Hepatocyte (in vitro differentiated cells): ENCODE results near the gene VIPAS39. TPM values are rescaled to one million over a fixed set of nuclear protein-coding genes. Genes with fewer than 3 reads are reported as not detected.

Experiments
- DNase-seq: peaks from one replicate; pipeline ENCODE4 v3.0.0-alpha.2; 2016; ENCODE audit warnings: low spot score
- H2AFZ ChIP-seq: fragments of 200-600 bp; sonication (generic); 2 replicates; pipeline ENCODE4 v1.6.0; 2016; ENCODE audit warnings: antibody characterized with exemption, mild to moderate bottlenecking
- H3K27ac ChIP-seq: fragments of 200-600 bp; sonication (generic); 2 replicates; pipeline ENCODE4 v1.5.1; 2016; ENCODE audit warnings: mild to moderate bottlenecking
- H3K27me3 ChIP-seq: fragments of 200-600 bp; sonication (generic); 2 replicates; pipeline ENCODE4 v1.6.1; 2016
- H3K36me3 ChIP-seq: fragments of 200-600 bp; sonication (generic); replicated peaks from 2 replicates; pipeline ENCODE4 v1.5.1; 2016; ENCODE audit warnings: low read depth; ENCODE audit not compliant: insufficient read depth
- H3K4me1 ChIP-seq: fragments of 200-600 bp; sonication (generic); 2 replicates; pipeline ENCODE4 v1.5.1; 2016; ENCODE audit warnings: mild to moderate bottlenecking, moderate library complexity; ENCODE audit not compliant: insufficient read depth
- H3K4me2 ChIP-seq: fragments of 200-600 bp; sonication (generic); 2 replicates; pipeline ENCODE4 v1.6.0; 2016
- H3K4me3 ChIP-seq: fragments of 200-600 bp; sonication (generic); 2 replicates; pipeline ENCODE4 v1.5.1; 2016; ENCODE audit warnings: mild to moderate bottlenecking
- H3K79me2 ChIP-seq: fragments of 200-600 bp; sonication (generic); 2 replicates; pipeline ENCODE4 v1.6.0; 2017; ENCODE audit warnings: mild to moderate bottlenecking
- H3K9me2 ChIP-seq: fragments of 200-600 bp; sonication (generic); replicated peaks from 2 replicates; pipeline ENCODE4 v1.6.0; 2017; ENCODE audit warnings: mild to moderate bottlenecking; ENCODE audit not compliant: insufficient read depth
- H3K9me3 ChIP-seq: fragments of 200-600 bp; sonication (generic); 2 replicates; pipeline ENCODE4 v1.5.1; 2016; ENCODE audit warnings: low read depth, mild to moderate bottlenecking
- H4K20me1 ChIP-seq: fragments of 200-600 bp; sonication (generic); 2 replicates; pipeline ENCODE4 v1.6.0; 2016; ENCODE audit warnings: mild to moderate bottlenecking; ENCODE audit not compliant: insufficient read depth, poor library complexity, severe bottlenecking
- EZH2 ChIP-seq: fragments of 200-600 bp; sonication (generic); IDR thresholded peaks from 2 replicates; pipeline ENCODE4 v1.6.1; 2016; ENCODE audit warnings: antibody characterized with exemption, mild to moderate bottlenecking, borderline replicate concordance
- EZH2phosphoT487 ChIP-seq: fragments of 200-600 bp; sonication (generic); IDR thresholded peaks from one replicate; pipeline ENCODE4 v1.6.1; 2018; ENCODE audit warnings: antibody characterized with exemption, mild to moderate bottlenecking, low read depth, moderate library complexity; ENCODE audit not compliant: unreplicated experiment, severe bottlenecking
- WGBS: methylation state at CpG from one replicate; pipeline ENCODE4 v1.1.6; 2016; ENCODE audit warnings: low lambda C conversion rate; ENCODE audit errors: missing lambda C conversion rate; 5-methylcytosine and 5-hydroxymethylcytosine counted together
- polyA plus RNA-seq: library from polyadenylated mRNA; unstranded; fragments of >200 nt; fragmentation: Nextera tagmentation; extraction: Ambion mirVana; gene quantifications from 2 replicates; pipeline ENCODE4 v1.2.1, GENCODE V29; 2016
- total RNA-seq: library from RNA; depleted of rRNA; stranded (reverse); fragments of >200 nt; gene quantifications from 2 replicates; pipeline ENCODE4 v1.2.3, GENCODE V29; 2014
- TF ChIP-seq, protein P1 (sequence below): fragments of 200-600 bp; sonication (generic); IDR thresholded peaks from 2 replicates; pipeline ENCODE4 v1.5.1; 2016; ENCODE audit warnings: antibody characterized with exemption, mild to moderate bottlenecking; ENCODE audit not compliant: poor library complexity

VIPAS39 gene
- total and polyA plus RNA-seq, 2 experiments from 2014 or later = 11.7 to 29.2 TPM

DNA sequence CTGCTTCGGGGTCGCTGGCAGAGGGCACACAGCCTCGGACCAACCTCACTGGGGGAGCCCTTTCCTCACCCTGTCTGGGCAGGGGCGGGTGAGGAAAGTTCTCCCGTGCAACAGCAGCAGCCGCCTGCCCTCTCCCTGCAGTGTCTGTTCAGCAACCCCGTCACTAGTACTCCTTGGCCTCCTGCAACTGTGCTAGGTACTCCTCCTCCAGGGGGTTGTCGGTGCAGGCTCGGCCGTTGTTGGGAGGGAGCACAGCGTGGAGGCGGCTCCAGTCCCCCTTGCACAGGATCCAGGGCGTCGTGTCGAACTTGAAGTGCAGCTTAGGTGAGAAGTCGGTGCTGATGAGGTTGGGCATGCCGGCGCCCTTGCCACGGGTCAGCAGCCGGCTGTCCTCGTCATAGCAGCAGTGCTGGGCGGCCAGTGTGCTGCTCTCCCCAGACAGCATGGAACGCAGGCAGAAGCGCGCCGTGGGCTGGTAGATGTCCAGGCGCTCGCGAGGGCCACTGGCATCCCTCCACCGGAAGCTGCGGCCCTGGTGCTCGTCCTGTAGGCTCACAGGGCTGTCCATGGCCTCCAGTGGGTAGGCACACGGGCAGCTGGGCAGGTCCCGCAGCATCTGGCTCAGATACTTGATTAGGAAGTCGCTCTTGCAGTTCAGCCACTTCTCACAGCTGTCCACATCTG lies 18.2 kb upstream of the VIPAS39 start:
- H3K4me2 ChIP-seq = no peak overlapping the region
- TF ChIP-seq, protein P1, sequence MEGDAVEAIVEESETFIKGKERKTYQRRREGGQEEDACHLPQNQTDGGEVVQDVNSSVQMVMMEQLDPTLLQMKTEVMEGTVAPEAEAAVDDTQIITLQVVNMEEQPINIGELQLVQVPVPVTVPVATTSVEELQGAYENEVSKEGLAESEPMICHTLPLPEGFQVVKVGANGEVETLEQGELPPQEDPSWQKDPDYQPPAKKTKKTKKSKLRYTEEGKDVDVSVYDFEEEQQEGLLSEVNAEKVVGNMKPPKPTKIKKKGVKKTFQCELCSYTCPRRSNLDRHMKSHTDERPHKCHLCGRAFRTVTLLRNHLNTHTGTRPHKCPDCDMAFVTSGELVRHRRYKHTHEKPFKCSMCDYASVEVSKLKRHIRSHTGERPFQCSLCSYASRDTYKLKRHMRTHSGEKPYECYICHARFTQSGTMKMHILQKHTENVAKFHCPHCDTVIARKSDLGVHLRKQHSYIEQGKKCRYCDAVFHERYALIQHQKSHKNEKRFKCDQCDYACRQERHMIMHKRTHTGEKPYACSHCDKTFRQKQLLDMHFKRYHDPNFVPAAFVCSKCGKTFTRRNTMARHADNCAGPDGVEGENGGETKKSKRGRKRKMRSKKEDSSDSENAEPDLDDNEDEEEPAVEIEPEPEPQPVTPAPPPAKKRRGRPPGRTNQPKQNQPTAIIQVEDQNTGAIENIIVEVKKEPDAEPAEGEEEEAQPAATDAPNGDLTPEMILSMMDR = no peak
- TF ChIP-seq EZH2 (no peak), EZH2phosphoT487 (no peak)

DNA sequence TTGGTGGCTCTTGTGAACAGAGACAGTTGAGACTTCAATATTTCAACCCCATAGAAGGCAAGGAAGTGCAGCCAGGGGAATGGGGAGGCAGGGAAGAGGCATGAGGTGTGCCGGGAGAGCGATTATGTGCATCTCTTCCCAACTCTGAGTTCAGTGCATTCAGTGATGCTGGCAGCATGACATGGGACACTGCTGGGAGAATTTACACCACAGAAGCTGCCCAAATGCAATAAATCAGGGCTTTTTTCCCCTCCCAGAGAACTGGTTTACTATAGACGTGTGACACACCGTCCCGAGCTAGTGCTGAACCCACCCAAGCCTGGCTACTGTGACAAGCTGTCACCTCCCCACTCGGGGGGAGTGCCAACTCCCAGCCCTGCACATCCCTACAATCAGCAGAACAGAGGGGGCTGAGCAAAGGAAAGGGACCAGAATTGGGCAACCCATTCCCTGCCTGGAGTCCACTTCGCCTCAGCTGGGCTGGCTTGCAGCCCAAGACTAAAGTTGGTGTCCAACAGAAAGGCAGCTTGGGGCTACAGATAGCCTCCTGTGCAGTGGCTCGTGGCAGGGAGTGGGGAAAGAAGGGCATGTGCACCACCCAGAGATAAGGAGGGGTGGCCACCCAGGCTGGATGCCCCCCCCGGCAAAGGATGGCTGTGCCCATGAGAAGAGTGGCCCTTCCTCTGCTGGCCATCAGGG lies 17.2 kb upstream of the VIPAS39 start:
- Histone ChIP-seq H3K4me1 (no peaks in the 10 kb centered on the region), H3K9me3 (no peaks in the 10 kb centered on the region), H3K4me3 (no peak overlapping the region), H3K9me2 (no peaks in the 10 kb centered on the region), H3K27me3 (no peaks in the 10 kb centered on the region), H3K27ac (no peak overlapping the region), H2AFZ (no peak overlapping the region), H3K4me2 (no peak overlapping the region), H3K79me2 (no peaks in the 10 kb centered on the region), H4K20me1 (no peaks in the 10 kb centered on the region), H3K36me3 (no peaks in the 10 kb centered on the region)
- TF ChIP-seq, protein P1 = no peak
- TF ChIP-seq EZH2phosphoT487 = no peak
- TF ChIP-seq EZH2 = no peak
- 85% methylated on average over 9 of the region's 9 CpGs for WGBS
- no peak for DNase-seq

More for the DNA sequence above, 18.2 kb upstream of the VIPAS39 start:
- Histone ChIP-seq H3K79me2 (no peaks in the 10 kb centered on the region), H3K4me3 (no peak overlapping the region), H3K9me3 (no peaks in the 10 kb centered on the region), H3K9me2 (no peaks in the 10 kb centered on the region), H3K4me1 (no peaks in the 10 kb centered on the region), H3K36me3 (no peaks in the 10 kb centered on the region), H2AFZ (no peak overlapping the region), H4K20me1 (no peaks in the 10 kb centered on the region), H3K27me3 (no peaks in the 10 kb centered on the region), H3K27ac (no peak overlapping the region)
- no peak for DNase-seq
- 93% methylated on average over 35 of the region's 35 CpGs for WGBS

DNA sequence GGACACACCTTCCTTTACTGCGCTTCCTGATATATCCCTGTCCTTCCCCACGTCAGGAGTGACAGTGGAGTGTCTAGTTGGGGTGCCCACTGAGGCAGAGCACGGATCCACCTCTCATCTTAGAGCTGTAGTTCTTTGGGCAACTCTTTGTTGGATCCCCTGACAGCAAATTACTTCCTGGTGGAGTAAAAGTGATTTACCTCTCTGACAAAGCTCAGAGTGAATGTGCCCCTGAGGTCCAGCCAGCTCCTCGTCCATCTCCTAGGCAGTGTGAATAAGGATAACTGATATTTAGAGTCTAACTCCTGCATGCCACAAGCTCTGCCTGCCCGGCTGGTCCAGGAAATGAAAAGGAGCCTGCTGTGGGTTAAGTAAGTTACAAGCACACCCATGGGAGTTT lies 16.5 kb upstream of the VIPAS39 start:
- no peaks in the 10 kb centered on the region for H3K36me3 ChIP-seq
- H3K4me1 ChIP-seq = no peaks in the 10 kb centered on the region
- H3K27ac ChIP-seq = no peak overlapping the region
- no peak overlapping the region for H3K4me3 ChIP-seq
- H3K79me2 ChIP-seq = no peaks in the 10 kb centered on the region
- H3K27me3 ChIP-seq = no peaks in the 10 kb centered on the region
- TF ChIP-seq, protein P1 = no peak
- no peak for TF ChIP-seq EZH2
- TF ChIP-seq EZH2phosphoT487 = no peak
- DNase-seq = no peak
- 78% methylated on average over 5 of the region's 5 CpGs for WGBS
- no peaks in the 10 kb centered on the region for H3K9me2 ChIP-seq
- no peaks in the 10 kb centered on the region for H3K9me3 ChIP-seq
- H3K4me2 ChIP-seq = no peak overlapping the region
- no peaks in the 10 kb centered on the region for H4K20me1 ChIP-seq
- no peak overlapping the region for H2AFZ ChIP-seq
